HG03066 (cell line): ENCODE measurements around the gene COG1.
A peak's percentile ranks its signal among the peaks of the same experiment; 100 is the strongest.

Source experiments
- ATAC-seq: cut with Tn5 transposase; IDR thresholded peaks from one replicate; pipeline ENCODE4 v1.9.1; 2021; ENCODE audit warnings: low read depth; ENCODE audit not compliant: unreplicated experiment

Gene COG1

GRCh38 chr17:73226556-73227172 is 33.8 kb downstream of the COG1 start:
- ATAC-seq = no peak

GRCh38 chr17:73227379-73227778 is 34.5 kb downstream of the COG1 start:
- no peak for ATAC-seq

- no peak for ATAC-seq
These were observed 35.1 kb downstream of the COG1 start for GRCh38 chr17:73227944-73228343.

- peak; percentile 38 for ATAC-seq
These were observed 35.9 kb downstream of the COG1 start for GRCh38 chr17:73228748-73229236.

- no peak for ATAC-seq
These were observed 37.2 kb downstream of the COG1 start for GRCh38 chr17:73230088-73230487.

GRCh38 chr17:73231395-73231794 is 38.5 kb downstream of the COG1 start:
- ATAC-seq = no peak

GRCh38 chr17:73231841-73232586 is 39.2 kb downstream of the COG1 start:
- peak; percentile 65 for ATAC-seq

GRCh38 chr17:73232587-73233373 is 39.9 kb downstream of the COG1 start:
- ATAC-seq = peak; percentile 14

GRCh38 chr17:73234736-73235135 is 41.9 kb downstream of the COG1 start:
- no peak for ATAC-seq

- no peak for ATAC-seq
These were observed 44.9 kb downstream of the COG1 start for GRCh38 chr17:73237714-73238113.

GRCh38 chr17:73240561-73240960 is 47.7 kb downstream of the COG1 start:
- no peak for ATAC-seq

- no peak for ATAC-seq
These were observed 54.9 kb downstream of the COG1 start for GRCh38 chr17:73247726-73248125.

GRCh38 chr17:73248532-73248931 is 55.7 kb downstream of the COG1 start:
- ATAC-seq = no peak

- no peak for ATAC-seq
These were observed 56.8 kb downstream of the COG1 start for GRCh38 chr17:73249700-73250099.

- ATAC-seq = no peak
These were observed 58.2 kb downstream of the COG1 start for GRCh38 chr17:73250851-73251640.

GRCh38 chr17:73251871-73252270 is 59.0 kb downstream of the COG1 start:
- no peak for ATAC-seq

GRCh38 chr17:73255671-73256181 is 62.9 kb downstream of the COG1 start:
- ATAC-seq = no peak

GRCh38 chr17:73256220-73256619 is 63.4 kb downstream of the COG1 start:
- no peak for ATAC-seq

- no peak for ATAC-seq
These were observed 64.7 kb downstream of the COG1 start for GRCh38 chr17:73257516-73257915.
